Activated CD4-positive, alpha-beta T cell treated with anti-CD3 and anti-CD28 coated beads, Interleukin-2, amount 10 ng/mL, durations not matched to agents 24 days and 14 days (primary cell): ENCODE measurements around the gene SEMA3C. TPM values are rescaled to one million over a fixed set of nuclear protein-coding genes. Genes with fewer than 3 reads are reported as not detected.

Source experiments
- DNase-seq: peaks from one replicate; pipeline ENCODE4 v3.0.0; 2022
- H3K27ac Mint-ChIP-seq: one replicate; pipeline ENCODE4 v1.8.0; 2022; ENCODE audit warnings: mild to moderate bottlenecking, mixed read lengths
- H3K27me3 Mint-ChIP-seq: one replicate; pipeline ENCODE4 v1.8.0; 2022; ENCODE audit warnings: mixed read lengths
- H3K36me3 Mint-ChIP-seq: one replicate; pipeline ENCODE4 v1.8.0; 2022; ENCODE audit warnings: low read depth, mild to moderate bottlenecking, mixed read lengths
- H3K4me1 Mint-ChIP-seq: one replicate; pipeline ENCODE4 v1.8.0; 2021; ENCODE audit warnings: mixed read lengths
- H3K4me3 Mint-ChIP-seq: one replicate; pipeline ENCODE4 v1.8.0; 2022; ENCODE audit warnings: mild to moderate bottlenecking, moderate library complexity, mixed read lengths
- H3K9me3 Mint-ChIP-seq: one replicate; pipeline ENCODE4 v1.8.0; 2021; ENCODE audit warnings: mixed read lengths
- intact Hi-C: fragments of 100-400 bp; cut with micrococcal nuclease; formaldehyde crosslinking; loops from one replicate; pipeline ENCODE4 v1.15.1; 2023
- total RNA-seq: library from RNA; stranded (reverse); gene quantifications from 2 replicates; pipeline ENCODE4 v1.2.3, GENCODE V29; 2022

SEMA3C gene
- total RNA-seq, result not detected in 2 replicates

- Mint-ChIP-seq H3K4me3 (peak within 1 kb of the TSS; percentile 46), H3K27me3 (peaks cover 47% of the 10 kb centered on the region), H3K9me3 (no peaks in the 10 kb centered on the region), H3K27ac (no peak within 1 kb of the TSS), H3K36me3 (no peaks in the 10 kb centered on the region), H3K4me1 (peaks cover 5% of the 10 kb centered on the region)
- DNase-seq, result peak; percentile 60
- intact Hi-C loops, result no loop called here
Measured at GRCh38 chr7:80918909-80919721, at the start of gene SEMA3C. SEMA3C (minus strand) TSS chr7:80919051; CDS start chr7:80916781, 2,270 bp downstream.

GRCh38 chr7:80968606-80969005, 49.8 kb upstream of the SEMA3C start:
- no peaks in the 10 kb centered on the region for H3K36me3 Mint-ChIP-seq
- no peak overlapping the region for H3K4me3 Mint-ChIP-seq
- no peaks in the 10 kb centered on the region for H3K27me3 Mint-ChIP-seq
- H3K27ac Mint-ChIP-seq, result no peak overlapping the region
- H3K4me1 Mint-ChIP-seq, result no peaks in the 10 kb centered on the region
- no peaks in the 10 kb centered on the region for H3K9me3 Mint-ChIP-seq
- no peak for DNase-seq
- intact Hi-C loops, result no loop called here

- no peak overlapping the region for H3K4me3 Mint-ChIP-seq
- no peaks in the 10 kb centered on the region for H3K36me3 Mint-ChIP-seq
- no peak overlapping the region for H3K27ac Mint-ChIP-seq
- H3K9me3 Mint-ChIP-seq, result no peaks in the 10 kb centered on the region
- DNase-seq, result no peak
- H3K4me1 Mint-ChIP-seq, result no peaks in the 10 kb centered on the region
- H3K27me3 Mint-ChIP-seq, result no peaks in the 10 kb centered on the region
- intact Hi-C loops, result no loop called here
Measured at GRCh38 chr7:80967917-80968297, 49.1 kb upstream of the SEMA3C start.

- Mint-ChIP-seq H3K27me3 (no peaks in the 10 kb centered on the region), H3K9me3 (no peaks in the 10 kb centered on the region), H3K36me3 (no peaks in the 10 kb centered on the region), H3K4me1 (no peaks in the 10 kb centered on the region), H3K27ac (no peak overlapping the region), H3K4me3 (no peak overlapping the region)
- no peak for DNase-seq
- intact Hi-C loops, result no loop called here
Measured at GRCh38 chr7:80967071-80967916, 48.4 kb upstream of the SEMA3C start.

- Mint-ChIP-seq H3K4me3 (no peak overlapping the region), H3K27ac (no peak overlapping the region), H3K27me3 (no peaks in the 10 kb centered on the region), H3K9me3 (no peaks in the 10 kb centered on the region), H3K4me1 (no peaks in the 10 kb centered on the region), H3K36me3 (no peaks in the 10 kb centered on the region)
- DNase-seq, result no peak
- intact Hi-C loops, result no loop called here
Measured at GRCh38 chr7:80960244-80960795, 41.5 kb upstream of the SEMA3C start.

- Mint-ChIP-seq H3K4me3 (no peak overlapping the region), H3K9me3 (no peaks in the 10 kb centered on the region), H3K27me3 (no peaks in the 10 kb centered on the region), H3K36me3 (no peaks in the 10 kb centered on the region), H3K4me1 (no peaks in the 10 kb centered on the region), H3K27ac (no peak overlapping the region)
- intact Hi-C loops, result no loop called here
- DNase-seq, result no peak
Measured at GRCh38 chr7:80957226-80957777, 38.5 kb upstream of the SEMA3C start.

GRCh38 chr7:80954191-80954590, 35.3 kb upstream of the SEMA3C start:
- intact Hi-C loops, result no loop called here
- no peaks in the 10 kb centered on the region for H3K4me1 Mint-ChIP-seq
- no peak for DNase-seq
- no peak overlapping the region for H3K27ac Mint-ChIP-seq
- no peaks in the 10 kb centered on the region for H3K27me3 Mint-ChIP-seq
- no peaks in the 10 kb centered on the region for H3K36me3 Mint-ChIP-seq
- H3K9me3 Mint-ChIP-seq, result no peaks in the 10 kb centered on the region
- no peak overlapping the region for H3K4me3 Mint-ChIP-seq

- no peaks in the 10 kb centered on the region for H3K9me3 Mint-ChIP-seq
- H3K4me1 Mint-ChIP-seq, result no peaks in the 10 kb centered on the region
- H3K27me3 Mint-ChIP-seq, result no peaks in the 10 kb centered on the region
- H3K36me3 Mint-ChIP-seq, result no peaks in the 10 kb centered on the region
- intact Hi-C loops, result no loop called here
- H3K27ac Mint-ChIP-seq, result no peak overlapping the region
- no peak overlapping the region for H3K4me3 Mint-ChIP-seq
- DNase-seq, result no peak
Measured at GRCh38 chr7:80950550-80950967, 31.7 kb upstream of the SEMA3C start.

- intact Hi-C loops, result no loop called here
- Mint-ChIP-seq H3K36me3 (no peaks in the 10 kb centered on the region), H3K4me1 (no peaks in the 10 kb centered on the region), H3K4me3 (no peak overlapping the region), H3K27me3 (no peaks in the 10 kb centered on the region), H3K9me3 (no peaks in the 10 kb centered on the region), H3K27ac (no peak overlapping the region)
- no peak for DNase-seq
Measured at GRCh38 chr7:80949449-80949848, 30.6 kb upstream of the SEMA3C start.

- Mint-ChIP-seq H3K36me3 (no peaks in the 10 kb centered on the region), H3K4me3 (no peak overlapping the region), H3K27ac (no peak overlapping the region), H3K27me3 (no peaks in the 10 kb centered on the region), H3K4me1 (no peaks in the 10 kb centered on the region), H3K9me3 (no peaks in the 10 kb centered on the region)
- no peak for DNase-seq
- intact Hi-C loops, result no loop called here
Measured at GRCh38 chr7:80946858-80947257, 28.0 kb upstream of the SEMA3C start.

GRCh38 chr7:80945976-80946375, 27.1 kb upstream of the SEMA3C start:
- Mint-ChIP-seq H3K36me3 (no peaks in the 10 kb centered on the region), H3K27ac (no peak overlapping the region), H3K4me3 (no peak overlapping the region), H3K4me1 (no peaks in the 10 kb centered on the region), H3K9me3 (no peaks in the 10 kb centered on the region), H3K27me3 (no peaks in the 10 kb centered on the region)
- intact Hi-C loops, result no loop called here
- DNase-seq, result no peak

- Mint-ChIP-seq H3K27ac (no peak overlapping the region), H3K4me1 (no peaks in the 10 kb centered on the region), H3K27me3 (no peaks in the 10 kb centered on the region), H3K9me3 (no peaks in the 10 kb centered on the region), H3K4me3 (no peak overlapping the region), H3K36me3 (no peaks in the 10 kb centered on the region)
- intact Hi-C loops, result no loop called here
- no peak for DNase-seq
Measured at GRCh38 chr7:80943342-80943741, 24.5 kb upstream of the SEMA3C start.

- Mint-ChIP-seq H3K27ac (no peak overlapping the region), H3K27me3 (no peaks in the 10 kb centered on the region), H3K36me3 (no peaks in the 10 kb centered on the region), H3K9me3 (no peaks in the 10 kb centered on the region), H3K4me1 (no peaks in the 10 kb centered on the region), H3K4me3 (no peak overlapping the region)
- intact Hi-C loops, result no loop called here
- DNase-seq, result no peak
Measured at GRCh38 chr7:80942261-80943041, 23.6 kb upstream of the SEMA3C start.
